Activated CD4-positive, CD25-positive, alpha-beta regulatory T cell treated with anti-CD3 and anti-CD28 coated beads, Interleukin-2, amount 50 U/mL, for 24 hours (primary cell): ENCODE data around the gene CCDC88B.
"Not testable (repeated sequence)": the region's sequence is repeated elsewhere in the genome, so short reads cannot be mapped to it uniquely, and the experiment has no call there.

Experiments
- ATAC-seq, 2 donors: fragments of 150-1000 bp; cut with Tn5 transposase; one replicate each; pipeline ENCODE4 v1.10.0; 2021; ENCODE audit warnings: mild to moderate bottlenecking in 1 of 2, moderate library complexity in 1 of 2

CCDC88B gene

DNA sequence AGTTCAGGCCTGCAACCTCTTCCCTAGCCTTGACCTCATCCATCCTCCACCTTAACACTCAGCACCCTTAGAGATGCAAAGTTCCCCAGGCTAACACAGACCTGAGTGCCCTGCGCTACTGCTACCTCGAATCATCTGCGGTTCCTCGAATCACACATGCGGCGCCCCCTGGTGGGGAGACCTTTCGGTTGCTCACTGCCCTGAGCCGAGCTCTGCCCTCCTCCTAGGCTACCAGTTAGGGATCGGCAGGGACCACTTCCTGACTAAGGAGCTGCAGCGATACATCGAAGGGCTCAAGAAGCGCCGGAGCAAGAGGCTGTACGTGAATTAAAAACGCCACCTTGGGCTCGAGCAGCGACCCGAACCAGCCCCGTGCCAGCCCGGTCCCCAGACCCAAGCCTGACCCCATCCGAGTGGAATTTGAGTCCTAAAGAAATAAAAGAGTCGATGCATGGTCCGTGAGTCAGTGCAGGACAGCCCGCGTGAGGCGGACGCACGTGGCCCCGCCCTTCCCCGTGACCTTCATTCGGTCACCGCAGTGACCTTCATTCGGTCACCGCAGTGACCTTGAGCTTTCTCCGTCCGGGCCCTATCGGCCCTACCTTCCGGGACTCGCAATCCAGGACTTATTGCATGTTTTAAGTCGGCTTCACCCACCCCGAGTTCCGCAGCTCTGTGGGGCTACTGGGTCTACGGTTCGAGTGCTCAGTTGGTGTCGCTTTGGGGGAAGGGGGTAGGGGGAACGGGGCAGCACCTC lies 35.5 kb upstream of the CCDC88B start:
- ATAC-seq = peak; percentile 44 to 49

DNA sequence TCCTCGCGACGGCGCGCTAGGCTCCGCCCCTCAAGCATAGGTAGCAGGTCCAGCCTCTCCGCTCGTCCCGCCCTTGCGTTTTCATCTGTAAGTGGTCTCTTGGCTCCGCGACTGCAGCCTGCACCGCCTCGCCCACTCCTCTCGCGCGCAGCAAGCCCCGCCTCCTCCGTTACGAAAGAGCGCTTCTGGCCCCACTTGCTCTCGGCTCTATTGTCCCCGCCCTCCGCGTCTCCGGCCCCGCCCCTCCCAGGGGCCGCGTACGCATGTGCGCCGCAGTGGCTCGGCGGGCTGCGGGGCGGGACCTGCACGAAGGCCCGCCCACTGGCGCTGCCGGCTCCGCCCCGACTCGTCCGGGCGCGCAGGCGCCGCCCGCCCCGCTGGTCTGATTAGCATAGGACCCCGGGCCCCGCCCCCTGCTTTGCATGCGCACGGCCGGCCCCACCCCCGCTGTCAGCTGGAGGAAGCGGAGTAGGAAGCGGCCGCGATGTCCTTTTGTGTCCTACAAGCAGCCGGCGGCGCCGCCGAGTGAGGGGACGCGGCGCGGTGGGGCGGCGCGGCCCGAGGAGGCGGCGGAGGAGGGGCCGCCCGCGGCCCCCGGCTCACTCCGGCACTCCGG lies 34.8 kb upstream of the CCDC88B start, which contains the start of gene ESRRA:
Gene ESRRA (plus strand): TSS at position 450 of the 616 bp plus-strand sequence. CDS start 1,656 bp downstream, outside the sequence.
- ATAC-seq = peak; percentile 77

DNA sequence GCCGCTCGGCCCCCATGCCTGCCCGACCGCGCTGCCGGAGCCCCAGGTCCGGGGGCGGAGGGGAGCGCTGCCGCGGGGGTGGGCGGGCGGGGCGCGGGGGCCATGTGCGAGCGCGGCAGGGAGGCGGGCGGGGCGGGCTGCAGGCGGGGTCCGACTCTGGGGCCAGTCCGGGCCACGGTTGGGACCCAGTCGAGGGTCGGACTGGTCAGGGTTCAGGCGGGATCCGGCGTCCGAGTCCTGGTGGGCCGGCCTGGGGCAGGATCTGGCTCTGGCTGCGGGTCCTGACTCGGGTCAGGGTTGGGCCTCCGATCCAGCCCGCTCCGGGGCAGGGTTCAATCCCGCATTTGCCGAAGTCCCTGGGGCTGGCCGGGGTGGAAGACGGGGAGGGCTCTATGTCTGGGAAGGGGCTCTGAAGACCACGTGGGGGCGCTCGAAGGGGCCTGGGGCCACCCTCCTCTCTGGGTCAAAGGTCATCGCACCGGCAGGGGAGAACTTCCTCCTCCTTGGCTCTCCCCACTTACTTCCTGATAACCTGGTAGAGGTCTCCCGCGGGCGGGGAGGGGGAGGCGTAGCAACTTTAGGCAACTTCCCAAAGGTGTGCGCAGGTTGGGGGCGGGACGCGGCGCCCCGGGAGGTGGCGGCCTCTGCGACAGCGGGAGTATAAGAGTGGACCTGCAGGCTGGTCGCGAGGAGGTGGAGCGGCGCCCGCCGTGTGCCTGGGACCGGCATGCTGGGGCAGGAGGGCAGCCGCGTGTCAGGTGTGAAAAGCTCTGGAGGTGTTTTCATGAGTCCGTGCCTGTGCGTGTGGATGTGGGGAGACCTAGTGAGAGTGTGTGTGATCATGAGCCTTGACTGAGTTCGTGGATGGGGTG lies 34.1 kb upstream of the CCDC88B start:
- peak; percentile 21 to 25 for ATAC-seq

DNA sequence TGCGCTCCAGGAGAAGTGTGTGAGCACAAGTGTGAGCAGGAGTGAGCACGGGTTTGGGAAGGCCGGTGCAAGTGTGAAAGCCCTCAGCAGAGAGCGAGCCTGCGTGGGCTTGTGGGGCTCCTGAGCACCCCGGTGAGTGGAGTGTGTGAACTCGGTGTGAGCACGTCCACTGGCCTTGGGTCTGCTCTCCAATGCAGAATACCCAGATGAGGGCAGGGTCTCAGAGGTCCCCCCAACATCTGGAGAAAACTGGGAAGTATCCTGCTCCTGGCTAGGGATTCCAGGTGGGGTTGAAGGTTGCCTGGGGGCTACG lies 33.5 kb upstream of the CCDC88B start:
- ATAC-seq = no peak

DNA sequence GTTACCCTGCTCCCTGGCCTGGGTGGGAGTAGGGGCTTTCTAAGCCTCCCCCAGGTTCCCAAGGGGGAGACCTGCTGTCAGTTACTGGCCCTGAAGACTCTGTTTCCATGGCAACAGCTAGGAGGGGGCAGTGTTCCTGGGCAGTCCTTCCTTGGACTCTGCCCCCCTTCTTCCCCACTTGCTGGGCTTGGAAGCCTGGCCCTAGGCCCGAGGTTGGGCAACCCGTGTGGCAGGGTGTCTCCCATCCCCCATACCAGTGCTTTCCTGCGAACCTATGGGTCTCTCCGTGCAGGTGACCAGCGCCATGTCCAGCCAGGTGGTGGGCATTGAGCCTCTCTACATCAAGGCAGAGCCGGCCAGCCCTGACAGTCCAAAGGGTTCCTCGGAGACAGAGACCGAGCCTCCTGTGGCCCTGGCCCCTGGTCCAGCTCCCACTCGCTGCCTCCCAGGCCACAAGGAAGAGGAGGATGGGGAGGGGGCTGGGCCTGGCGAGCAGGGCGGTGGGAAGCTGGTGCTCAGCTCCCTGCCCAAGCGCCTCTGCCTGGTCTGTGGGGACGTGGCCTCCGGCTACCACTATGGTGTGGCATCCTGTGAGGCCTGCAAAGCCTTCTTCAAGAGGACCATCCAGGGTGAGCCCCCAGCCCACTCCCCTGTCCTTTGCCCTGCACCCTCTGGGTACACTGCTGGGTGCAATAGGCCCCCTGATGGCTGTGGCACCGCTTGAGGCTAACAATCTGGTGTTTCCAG lies 33.0 kb upstream of the CCDC88B start:
- ATAC-seq = no peak

DNA sequence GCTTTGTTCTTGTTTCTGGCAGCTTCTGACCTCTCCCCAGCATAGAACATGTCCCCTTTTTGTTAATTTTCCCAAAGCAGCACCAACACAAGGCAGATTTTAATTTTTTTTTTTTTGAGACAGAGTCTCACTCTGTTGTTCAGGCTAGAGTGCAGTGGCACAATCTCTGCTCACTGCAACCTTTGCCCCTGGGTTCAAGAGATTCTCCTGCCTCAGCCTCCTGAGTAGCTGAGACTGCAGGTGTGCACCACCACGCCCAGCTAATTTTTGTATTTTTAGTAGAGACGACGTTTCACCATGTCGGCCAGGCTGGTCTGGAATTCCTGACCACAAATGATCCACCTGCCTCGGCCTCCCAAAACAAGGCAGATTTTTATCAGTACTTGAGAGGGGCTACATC lies 32.2 kb upstream of the CCDC88B start:
- ATAC-seq = not testable (repeated sequence)

DNA sequence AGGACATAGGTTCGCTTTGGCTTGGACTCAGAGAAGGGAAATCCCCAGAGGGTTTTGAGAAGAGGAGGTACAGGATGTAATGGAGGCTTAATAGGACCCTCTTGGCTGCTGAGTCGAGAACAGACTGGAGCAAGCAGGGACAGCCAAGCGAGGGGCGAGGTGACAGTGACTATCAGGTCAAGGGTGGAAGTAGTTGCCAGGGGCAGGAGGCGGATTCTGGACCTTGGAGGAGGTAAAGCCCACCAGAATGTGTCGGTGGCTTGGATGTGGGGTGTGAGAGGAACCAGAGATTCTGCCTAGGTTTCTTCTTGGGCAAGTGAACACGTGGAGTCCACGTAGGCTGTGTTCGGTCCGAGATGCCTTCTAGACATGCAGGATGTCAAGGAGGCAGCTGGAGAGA lies 27.1 kb upstream of the CCDC88B start:
- ATAC-seq = no peak

DNA sequence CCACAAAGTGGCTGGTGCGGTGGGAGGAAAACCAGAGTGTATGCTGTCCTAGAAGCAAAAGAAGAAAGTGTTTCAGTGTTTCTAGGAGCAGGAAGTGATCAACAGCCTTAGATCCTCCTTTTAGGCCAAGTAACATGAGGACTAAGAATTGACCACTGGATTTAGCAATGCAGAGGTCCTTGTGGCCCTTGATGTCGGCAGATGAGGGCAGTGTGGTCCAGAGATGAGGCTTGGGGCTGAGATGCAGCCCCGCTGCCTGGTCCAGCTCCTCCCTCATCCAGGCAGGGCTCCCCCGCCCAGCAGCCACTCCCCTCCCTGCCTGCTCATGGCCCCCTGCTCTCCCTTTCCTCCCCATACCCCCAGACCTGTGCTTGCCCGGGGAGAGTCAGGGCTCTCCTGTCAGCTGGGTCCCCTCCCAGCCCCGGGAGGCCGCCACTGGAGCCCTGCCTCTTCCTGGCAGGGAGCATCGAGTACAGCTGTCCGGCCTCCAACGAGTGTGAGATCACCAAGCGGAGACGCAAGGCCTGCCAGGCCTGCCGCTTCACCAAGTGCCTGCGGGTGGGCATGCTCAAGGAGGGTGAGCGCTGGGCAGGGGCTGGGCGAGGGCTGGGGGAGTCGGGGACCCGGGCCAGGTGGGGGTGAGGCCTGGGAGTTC lies 26.4 kb upstream of the CCDC88B start:
- no peak for ATAC-seq

DNA sequence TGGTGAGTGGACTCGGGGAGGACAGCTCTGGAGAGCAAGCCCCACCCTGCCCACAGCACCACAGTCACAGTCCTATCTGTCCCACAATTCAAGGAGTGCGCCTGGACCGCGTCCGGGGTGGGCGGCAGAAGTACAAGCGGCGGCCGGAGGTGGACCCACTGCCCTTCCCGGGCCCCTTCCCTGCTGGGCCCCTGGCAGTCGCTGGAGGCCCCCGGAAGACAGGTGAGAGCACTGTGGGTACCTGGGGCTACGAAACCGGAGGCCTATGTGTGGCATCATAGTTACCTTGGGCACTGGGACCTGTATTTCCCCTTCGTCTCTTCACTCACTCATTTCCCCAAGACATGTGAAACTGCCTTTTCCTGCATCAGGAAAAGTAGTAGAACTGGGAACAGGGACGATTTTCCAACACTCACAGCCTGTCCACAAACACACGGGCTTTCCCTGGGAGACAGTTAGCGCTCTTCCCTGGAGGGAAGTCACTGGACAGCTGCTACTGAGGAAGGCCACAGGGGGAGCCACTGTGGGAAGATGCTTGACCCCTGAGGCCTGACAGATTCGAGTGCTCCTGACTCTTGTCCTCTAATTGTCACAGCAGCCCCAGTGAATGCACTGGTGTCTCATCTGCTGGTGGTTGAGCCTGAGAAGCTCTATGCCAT lies 25.7 kb upstream of the CCDC88B start:
- no peak for ATAC-seq

DNA sequence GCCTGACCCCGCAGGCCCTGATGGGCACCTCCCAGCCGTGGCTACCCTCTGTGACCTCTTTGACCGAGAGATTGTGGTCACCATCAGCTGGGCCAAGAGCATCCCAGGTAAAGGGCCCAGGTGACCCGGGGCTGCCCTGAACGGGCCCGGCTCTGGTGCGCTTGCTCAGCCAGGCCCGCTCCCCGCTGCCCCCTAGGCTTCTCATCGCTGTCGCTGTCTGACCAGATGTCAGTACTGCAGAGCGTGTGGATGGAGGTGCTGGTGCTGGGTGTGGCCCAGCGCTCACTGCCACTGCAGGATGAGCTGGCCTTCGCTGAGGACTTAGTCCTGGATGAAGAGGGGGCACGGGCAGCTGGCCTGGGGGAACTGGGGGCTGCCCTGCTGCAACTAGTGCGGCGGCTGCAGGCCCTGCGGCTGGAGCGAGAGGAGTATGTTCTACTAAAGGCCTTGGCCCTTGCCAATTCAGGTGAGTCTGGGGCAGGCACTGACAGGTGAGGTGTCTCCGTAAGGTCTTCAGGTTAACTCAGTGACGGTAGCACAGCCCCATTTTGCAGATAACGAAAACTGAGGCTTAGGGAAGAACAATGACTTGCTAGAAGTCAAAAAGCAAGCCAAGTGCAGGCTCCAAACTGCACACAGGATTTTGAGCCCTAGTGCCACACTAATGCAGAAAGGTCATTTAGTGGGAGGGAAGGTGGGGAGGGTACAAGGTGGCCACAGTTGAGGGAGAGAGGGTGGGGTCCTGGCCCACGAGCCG lies 25.0 kb upstream of the CCDC88B start:
- no peak for ATAC-seq

DNA sequence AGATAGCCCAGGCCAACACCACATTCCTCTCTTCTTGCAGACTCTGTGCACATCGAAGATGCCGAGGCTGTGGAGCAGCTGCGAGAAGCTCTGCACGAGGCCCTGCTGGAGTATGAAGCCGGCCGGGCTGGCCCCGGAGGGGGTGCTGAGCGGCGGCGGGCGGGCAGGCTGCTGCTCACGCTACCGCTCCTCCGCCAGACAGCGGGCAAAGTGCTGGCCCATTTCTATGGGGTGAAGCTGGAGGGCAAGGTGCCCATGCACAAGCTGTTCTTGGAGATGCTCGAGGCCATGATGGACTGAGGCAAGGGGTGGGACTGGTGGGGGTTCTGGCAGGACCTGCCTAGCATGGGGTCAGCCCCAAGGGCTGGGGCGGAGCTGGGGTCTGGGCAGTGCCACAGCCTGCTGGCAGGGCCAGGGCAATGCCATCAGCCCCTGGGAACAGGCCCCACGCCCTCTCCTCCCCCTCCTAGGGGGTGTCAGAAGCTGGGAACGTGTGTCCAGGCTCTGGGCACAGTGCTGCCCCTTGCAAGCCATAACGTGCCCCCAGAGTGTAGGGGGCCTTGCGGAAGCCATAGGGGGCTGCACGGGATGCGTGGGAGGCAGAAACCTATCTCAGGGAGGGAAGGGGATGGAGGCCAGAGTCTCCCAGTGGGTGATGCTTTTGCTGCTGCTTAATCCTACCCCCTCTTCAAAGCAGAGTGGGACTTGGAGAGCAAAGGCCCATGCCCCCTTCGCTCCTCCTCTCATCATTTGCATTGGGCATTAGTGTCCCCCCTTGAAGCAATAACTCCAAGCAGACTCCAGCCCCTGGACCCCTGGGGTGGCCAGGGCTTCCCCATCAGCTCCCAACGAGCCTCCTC lies 24.1 kb upstream of the CCDC88B start:
- not testable (repeated sequence) for ATAC-seq

DNA sequence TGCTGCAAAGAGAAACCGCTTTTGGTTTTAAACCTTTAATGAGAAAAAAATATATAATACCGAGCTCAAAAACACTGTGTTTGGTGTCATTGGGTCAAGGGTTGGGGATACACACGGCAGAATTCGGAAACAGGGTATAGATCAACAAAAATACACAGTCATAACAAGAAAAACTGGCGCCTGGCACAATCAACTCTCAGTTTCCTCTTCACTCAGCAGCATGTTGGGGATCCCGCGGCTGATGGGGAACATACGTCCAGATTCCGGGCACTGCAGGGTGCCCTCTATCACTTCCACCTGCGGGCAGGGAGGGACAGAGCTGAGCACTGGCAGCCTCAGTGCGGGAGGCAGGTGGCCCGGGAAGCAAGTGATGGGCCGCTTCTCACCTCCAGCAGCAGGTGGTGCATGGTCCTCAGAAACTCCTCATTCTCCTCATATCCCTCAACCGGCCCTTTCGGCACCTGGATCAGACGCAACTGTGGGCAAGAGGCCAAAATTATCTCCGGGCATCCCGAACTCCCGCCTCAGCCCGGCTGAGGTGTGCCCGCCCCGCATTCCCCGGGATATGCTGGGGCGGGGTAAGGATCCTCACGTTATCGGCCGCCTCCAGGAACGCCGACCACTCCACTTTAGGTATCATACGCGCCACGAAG lies 23.2 kb upstream of the CCDC88B start:
- no peak for ATAC-seq

DNA sequence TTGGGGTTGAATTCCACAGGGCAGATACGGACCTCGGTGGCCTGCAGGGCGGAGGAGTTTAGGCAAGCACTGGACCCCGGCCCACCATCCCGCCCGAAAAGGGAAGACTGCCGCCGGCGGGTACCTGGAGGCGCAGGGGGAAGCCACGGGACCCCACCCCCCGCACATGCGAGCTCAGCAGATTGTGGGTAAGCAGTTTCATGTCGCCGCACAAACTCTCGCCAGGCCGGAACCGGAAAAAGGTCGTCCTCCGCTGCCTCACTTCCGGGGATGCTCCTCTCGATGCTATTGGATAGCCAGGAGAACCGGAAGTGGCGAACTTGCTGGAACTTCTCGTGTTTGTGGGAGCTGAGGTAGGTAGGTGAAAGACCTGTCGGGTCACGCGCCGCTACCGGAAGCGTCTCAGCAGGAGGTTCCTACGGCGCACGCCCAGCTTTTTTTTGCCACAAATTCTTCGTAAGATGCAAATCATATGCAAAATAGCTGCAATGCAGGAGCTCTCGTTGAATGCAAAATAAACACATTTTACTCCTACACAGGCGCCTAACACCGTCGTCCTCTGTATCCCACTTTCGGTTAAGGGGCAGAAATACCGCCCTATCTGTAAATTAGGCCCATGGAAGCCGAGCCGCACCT lies 22.6 kb upstream of the CCDC88B start, which contains the start of gene TRMT112:
Gene TRMT112 (minus strand): TSS at position 235 of the 636 bp plus-strand sequence. CDS start 33 bp downstream, at position 202.
- ATAC-seq = peak; percentile 82 to 84

DNA sequence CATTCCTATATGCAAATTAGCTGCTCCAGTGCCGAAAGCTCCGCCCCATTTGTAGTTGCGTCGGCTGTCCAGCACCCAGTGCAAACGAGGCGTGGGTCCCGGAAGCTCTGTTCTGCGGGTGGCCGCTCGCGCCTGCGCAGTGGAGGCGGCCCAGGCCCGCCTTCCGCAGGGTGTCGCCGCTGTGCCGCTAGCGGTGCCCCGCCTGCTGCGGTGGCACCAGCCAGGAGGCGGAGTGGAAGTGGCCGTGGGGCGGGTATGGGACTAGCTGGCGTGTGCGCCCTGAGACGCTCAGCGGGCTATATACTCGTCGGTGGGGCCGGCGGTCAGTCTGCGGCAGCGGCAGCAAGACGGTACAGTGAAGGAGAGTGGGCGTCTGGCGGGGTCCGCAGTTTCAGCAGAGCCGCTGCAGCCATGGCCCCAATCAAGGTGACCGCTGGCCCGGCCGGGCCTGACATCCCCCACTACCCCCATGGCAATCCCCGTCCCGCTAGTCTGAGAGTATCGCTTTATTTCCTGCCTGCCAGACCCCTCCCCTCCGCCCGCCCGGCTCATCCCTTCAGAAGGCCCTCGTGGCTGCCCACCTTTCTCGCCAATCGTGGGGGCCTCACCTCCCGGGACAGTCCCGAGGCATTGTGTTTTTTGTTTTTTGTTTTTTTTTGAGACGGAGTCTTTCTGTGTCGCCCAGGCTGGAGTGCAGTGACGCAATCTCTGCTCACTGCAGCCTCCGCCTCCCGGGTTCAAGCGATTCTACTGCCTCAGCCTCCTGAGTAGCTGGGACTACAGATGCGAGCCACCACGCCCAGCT lies 21.8 kb upstream of the CCDC88B start, which contains the start of gene PRDX5:
Gene PRDX5 (plus strand): TSS at position 161 of the 805 bp plus-strand sequence. CDS start 95 bp downstream, at position 256.
- ATAC-seq = peak; percentile 80 to 81

DNA sequence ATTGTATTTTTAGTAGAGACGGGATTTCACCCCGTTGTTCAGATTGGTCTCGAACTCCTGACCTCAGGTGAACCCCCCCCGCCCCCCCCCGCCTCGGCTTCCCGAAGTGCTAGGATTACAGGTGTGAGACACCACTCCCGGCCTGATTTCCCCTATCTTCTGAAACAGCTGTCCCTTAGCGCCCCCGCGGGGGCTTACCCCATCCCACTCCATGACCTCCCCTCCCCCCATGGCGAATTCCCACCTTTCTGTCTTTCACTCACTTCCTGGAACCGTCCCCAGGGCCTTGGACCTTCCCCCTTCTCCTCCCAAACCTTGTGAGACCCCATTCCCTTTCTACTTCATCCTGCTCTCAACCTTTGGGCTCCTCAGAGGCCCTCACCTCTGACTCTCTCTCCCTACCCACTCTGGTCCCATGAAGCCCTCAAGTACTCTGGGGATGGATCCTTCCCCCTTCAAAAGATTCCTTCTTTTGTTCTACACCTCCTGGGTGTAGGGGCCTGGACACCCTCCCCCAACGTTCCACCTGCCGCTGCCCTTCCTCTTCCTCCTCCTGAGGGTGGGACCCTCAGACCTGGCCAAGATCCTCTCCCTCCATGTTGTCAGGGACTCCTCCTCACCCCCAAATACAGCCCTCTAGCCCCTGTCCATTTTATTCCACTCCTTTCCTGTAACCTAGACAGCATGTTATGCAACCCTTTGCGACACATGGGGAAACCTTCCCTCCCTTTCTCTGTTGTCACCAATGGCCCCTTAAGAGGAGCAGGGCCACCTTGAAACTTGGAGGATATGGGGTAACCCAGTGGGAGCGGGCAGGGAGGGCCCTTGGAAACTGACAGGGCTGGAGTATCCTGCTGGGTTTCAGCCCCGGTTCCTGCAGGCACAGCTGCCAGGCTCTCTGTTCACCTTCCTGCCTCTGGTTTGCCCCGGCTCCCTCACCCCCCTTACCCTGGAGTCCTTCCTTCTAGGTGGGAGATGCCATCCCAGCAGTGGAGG lies 20.9 kb upstream of the CCDC88B start:
- no peak for ATAC-seq

DNA sequence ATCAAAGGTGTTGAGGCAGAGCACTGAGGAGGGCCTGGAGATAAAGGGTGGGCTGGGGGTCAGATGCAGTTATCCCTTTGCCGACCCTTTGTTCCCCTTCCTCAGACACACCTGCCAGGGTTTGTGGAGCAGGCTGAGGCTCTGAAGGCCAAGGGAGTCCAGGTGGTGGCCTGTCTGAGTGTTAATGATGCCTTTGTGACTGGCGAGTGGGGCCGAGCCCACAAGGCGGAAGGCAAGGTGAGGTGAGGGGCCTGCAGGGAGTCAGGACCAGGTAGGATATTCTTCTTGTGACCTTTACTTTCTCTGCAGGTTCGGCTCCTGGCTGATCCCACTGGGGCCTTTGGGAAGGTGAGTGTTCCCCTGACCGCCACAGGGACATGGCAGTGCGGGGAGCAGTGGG lies 19.4 kb upstream of the CCDC88B start:
- ATAC-seq = no peak
